IMR-90 (cell line): ENCODE measurements around the gene EPO. TPM values are rescaled to one million over a fixed set of nuclear protein-coding genes. Genes with fewer than 3 reads are reported as not detected.

Experiments used
- ATAC-seq: fragments of 200-7000 bp; cut with Tn5 transposase; 2 replicates; pipeline ENCODE4 v1.9.1; 2020; ENCODE audit warnings: low read depth, mild to moderate bottlenecking, moderate library complexity
- BruUV-seq: library from RNA; stranded (reverse); fragments of 400-500 nt; replicated peaks from 2 replicates; lab custom pipeline; 2021; lab: Mats Ljungman, UMichigan
- CTCF ChIA-PET: fragments of 300-600 bp; formaldehyde crosslinking; extraction: SDS; loops from one replicate; lab custom pipeline; 2021; ENCODE audit warnings: antibody characterized with exemption; lab: Yijun Ruan, JAX
- POLR2A ChIA-PET: fragments of 300-600 bp; sonication (Branson Sonifier 250); formaldehyde crosslinking; loops from one replicate; lab custom pipeline; 2022; ENCODE audit warnings: antibody characterized with exemption; ENCODE audit not compliant: unreplicated experiment; lab: Charles Lee
- DNase-seq: peaks from one replicate; pipeline ENCODE4 v3.0.0; 2013
- H2AFZ ChIP-seq: replicated peaks from 2 replicates; pipeline ENCODE3; 2013; ENCODE audit warnings: low read length, mild to moderate bottlenecking; ENCODE audit not compliant: poor library complexity
- H2AK5ac ChIP-seq: 2 replicates; pipeline ENCODE4 v1.6.1; 2013; ENCODE audit warnings: low read depth, low read length, inconsistent platforms
- H2AK9ac ChIP-seq: replicated peaks from 2 replicates; pipeline ENCODE3; 2013; ENCODE audit warnings: mild to moderate bottlenecking, low read depth, low read length, moderate library complexity; ENCODE audit not compliant: poor library complexity
- H2BK120ac ChIP-seq: 2 replicates; pipeline ENCODE4 v1.6.1; 2013; ENCODE audit warnings: low read depth, low read length, inconsistent platforms
- H2BK15ac ChIP-seq: 3 replicates; pipeline ENCODE4 v1.6.1; 2013; ENCODE audit warnings: low read depth, low read length, inconsistent platforms
- H2BK20ac ChIP-seq: 2 replicates; pipeline ENCODE4 v1.6.1; 2013; ENCODE audit warnings: low read depth, mild to moderate bottlenecking, inconsistent platforms, low read length, moderate library complexity
- H2BK5ac ChIP-seq: 2 replicates; pipeline ENCODE4 v1.6.1; 2013; ENCODE audit warnings: mild to moderate bottlenecking, low read depth, low read length, inconsistent platforms; ENCODE audit not compliant: poor library complexity, severe bottlenecking
- H3K14ac ChIP-seq: replicated peaks from 2 replicates; pipeline ENCODE4 v1.6.1; 2013; ENCODE audit warnings: low read depth, low read length, inconsistent platforms
- H3K18ac ChIP-seq: 2 replicates; pipeline ENCODE4 v1.6.1; 2013; ENCODE audit warnings: low read depth, low read length, control low read depth
- H3K23ac ChIP-seq: 2 replicates; pipeline ENCODE4 v1.6.1; 2013; ENCODE audit warnings: low read depth, low read length, inconsistent platforms
- H3K27ac ChIP-seq: 2 replicates; pipeline ENCODE4 v1.5.1; 2013; ENCODE audit warnings: mild to moderate bottlenecking, control low read depth, low read length; ENCODE audit not compliant: insufficient read depth
- H3K27me3 ChIP-seq: 2 replicates; pipeline ENCODE4 v1.6.1; 2013; ENCODE audit warnings: low read length; ENCODE audit not compliant: control insufficient read depth, insufficient read depth
- H3K36me3 ChIP-seq: 2 replicates; pipeline ENCODE4 v1.6.1; 2013; ENCODE audit warnings: low read length, mixed read lengths; ENCODE audit not compliant: control insufficient read depth, insufficient read depth
- H3K4ac ChIP-seq: 2 replicates; pipeline ENCODE4 v1.6.1; 2013; ENCODE audit warnings: low read depth, low read length, inconsistent platforms
- H3K4me1 ChIP-seq: 2 replicates; pipeline ENCODE4 v1.6.1; 2013; ENCODE audit warnings: low read length, mixed read lengths; ENCODE audit not compliant: control insufficient read depth, insufficient read depth
- H3K4me2 ChIP-seq: 2 replicates; pipeline ENCODE4 v1.6.1; 2013; ENCODE audit warnings: low read depth, mild to moderate bottlenecking, control low read depth, low read length, moderate library complexity
- H3K4me3 ChIP-seq: 2 replicates; pipeline ENCODE4 v1.5.1; 2013; ENCODE audit warnings: low read depth, mild to moderate bottlenecking, control low read depth, low read length, moderate library complexity; ENCODE audit not compliant: insufficient read depth
- H3K56ac ChIP-seq: 2 replicates; pipeline ENCODE4 v1.6.1; 2013; ENCODE audit warnings: low read length, inconsistent platforms; ENCODE audit not compliant: insufficient read depth; ENCODE audit errors: extremely low read depth
- H3K79me1 ChIP-seq, 2 experiments: 2 replicates each; pipeline ENCODE4 v1.6.1; 2013; ENCODE audit warnings: low read length in 2 of 2, inconsistent platforms in 1 of 2, low read depth in 1 of 2
- H3K9ac ChIP-seq: 2 replicates; pipeline ENCODE4 v1.6.1; 2013; ENCODE audit warnings: low read depth, low read length, control low read depth
- H3K9me1 ChIP-seq: 2 replicates; pipeline ENCODE4 v1.6.1; 2013; ENCODE audit warnings: low read length, inconsistent platforms; ENCODE audit not compliant: insufficient read depth
- H3K9me3 ChIP-seq: 2 replicates; pipeline ENCODE4 v1.6.1; 2013; ENCODE audit warnings: low read length; ENCODE audit not compliant: control insufficient read depth, insufficient read depth
- H4K20me1 ChIP-seq: 2 replicates; pipeline ENCODE4 v1.6.1; 2013; ENCODE audit warnings: low read length, inconsistent platforms; ENCODE audit not compliant: insufficient read depth
- H4K5ac ChIP-seq: 2 replicates; pipeline ENCODE4 v1.6.1; 2013; ENCODE audit warnings: mild to moderate bottlenecking, low read depth, low read length, control low read depth
- H4K8ac ChIP-seq, 2 experiments: 2 replicates each; pipeline ENCODE4 v1.6.1; 2013; ENCODE audit warnings: low read depth in 2 of 2, low read length in 2 of 2, control low read depth in 1 of 2, inconsistent platforms in 1 of 2
- H4K91ac ChIP-seq: 2 replicates; pipeline ENCODE4 v1.6.1; 2013; ENCODE audit warnings: low read depth, low read length, inconsistent platforms; ENCODE audit not compliant: insufficient read depth
- CEBPB ChIP-seq: IDR thresholded peaks from 2 replicates; pipeline ENCODE4 v1.6.1; 2012; ENCODE audit warnings: low read depth, low read length, improper control_type of control experiment
- CHD1 ChIP-seq: IDR thresholded peaks from 2 replicates; pipeline ENCODE4 v1.6.1; 2012; ENCODE audit warnings: low read depth, low read length, improper control_type of control experiment
- FOS ChIP-seq: fragments of 150-350 bp; IDR thresholded peaks from 2 replicates; pipeline ENCODE4 v1.6.1; 2016; ENCODE audit warnings: low read depth, low read length
- MAFK ChIP-seq: IDR thresholded peaks from 2 replicates; pipeline ENCODE4 v1.6.1; 2012; ENCODE audit warnings: low read depth, low read length, improper control_type of control experiment
- MAZ ChIP-seq: IDR thresholded peaks from 2 replicates; pipeline ENCODE4 v1.6.1; 2012; ENCODE audit warnings: low read depth, mild to moderate bottlenecking, low read length, improper control_type of control experiment, moderate library complexity, borderline replicate concordance
- MXI1 ChIP-seq: IDR thresholded peaks from 2 replicates; pipeline ENCODE4 v1.6.1; 2012; ENCODE audit warnings: low read depth, mild to moderate bottlenecking, low read length, moderate library complexity, borderline replicate concordance
- POLR2A ChIP-seq: IDR thresholded peaks from 2 replicates; pipeline ENCODE4 v1.6.1; 2012; ENCODE audit warnings: mild to moderate bottlenecking, low read depth, low read length
- RAD21 ChIP-seq: IDR thresholded peaks from 2 replicates; pipeline ENCODE4 v1.6.1; 2012; ENCODE audit warnings: low read length, improper control_type of control experiment
- WGBS, 2 experiments: methylation state at CpG; one replicate each; pipeline versions ENCODE4 v1.1.5 to v1.1.7; 2013; ENCODE audit warnings: missing lambda C conversion rate in 2 of 2; ENCODE audit not compliant: insufficient read length in 1 of 2; ENCODE audit errors: extremely low coverage in 2 of 2; 5-methylcytosine and 5-hydroxymethylcytosine counted together
- dilution Hi-C: fragments of 300-500 bp; cut with HindIII; formaldehyde crosslinking; loops from one replicate; pipeline ENCODE4 v1.14.3; 2018; ENCODE audit warnings: low sequenced_read_pairs; ENCODE audit not compliant: unreplicated experiment
- in situ Hi-C: fragments of 300-500 bp; cut with MboI; formaldehyde crosslinking; loops from 3 replicates; pipeline ENCODE4 v1.14.3; 2019; ENCODE audit warnings: low sequenced_read_pairs, inconsistent platforms, mixed read lengths
- intact Hi-C: fragments of 100-400 bp; cut with micrococcal nuclease; formaldehyde crosslinking; loops from 2 replicates; pipeline ENCODE4 v1.10.0; 2022
- polyA plus RNA-seq, 3 experiments: library from polyadenylated mRNA; depleted of rRNA; stranded (reverse); fragments of >200 nt; gene quantifications; 2 replicates each; pipeline ENCODE4 v1.2.3, GENCODE V29; 2012; ENCODE audit warnings: low replicate concordance in 1 of 3
- total RNA-seq: library from RNA; depleted of rRNA; stranded (reverse); fragments of >200 nt; gene quantifications from 2 replicates; pipeline ENCODE4 v1.2.3, GENCODE V29; 2012
- TF ChIP-seq, protein P1 (sequence below): conservative IDR thresholded peaks from 2 replicates; pipeline ENCODE4 v1.5.1; 2012; ENCODE audit warnings: mild to moderate bottlenecking, low read depth, low read length, improper control_type of control experiment
- TF ChIP-seq, protein P2 (sequence below): fragments of 150-350 bp; IDR thresholded peaks from 2 replicates; pipeline ENCODE4 v1.6.1; 2017; ENCODE audit warnings: mild to moderate bottlenecking, antibody characterized with exemption, low read length, low read depth
- TF ChIP-seq, protein P3 (sequence below): fragments of 150-350 bp; IDR thresholded peaks from 2 replicates; pipeline ENCODE4 v1.6.1; 2016; ENCODE audit warnings: low read depth, mild to moderate bottlenecking, low read length, moderate library complexity, borderline replicate concordance

EPO gene
- total and polyA plus RNA-seq, 2 of the 4 experiments (the other 2 are of a cell fraction): not detected

DNA sequence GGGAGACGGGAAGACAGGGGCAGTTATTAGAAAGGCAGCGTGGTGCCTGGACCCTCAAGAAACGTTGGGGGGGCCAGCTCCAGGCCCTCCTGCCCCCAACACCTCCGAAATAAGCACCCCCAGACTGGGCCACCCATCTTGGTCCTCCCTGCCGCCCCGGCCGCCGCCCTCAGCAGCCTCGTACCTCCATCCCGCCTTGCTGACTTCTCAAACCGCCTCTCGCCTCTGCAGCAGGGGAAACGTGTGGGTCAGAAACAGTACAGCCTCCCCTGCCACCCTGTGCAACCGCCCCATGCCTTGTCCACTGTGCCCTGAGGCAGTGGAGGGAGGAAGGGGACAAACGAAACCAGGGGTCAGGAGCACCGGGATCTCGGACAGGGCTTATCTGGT lies 33.5 kb upstream of the EPO start:
- in situ Hi-C loops: no loop called here
- no peak overlapping the region for H2BK5ac ChIP-seq
- H3K14ac ChIP-seq: no peak overlapping the region
- intact Hi-C loops: no loop called here
- H3K9me3 ChIP-seq: no peaks in the 10 kb centered on the region
- H3K27ac ChIP-seq: no peak overlapping the region
- no peak overlapping the region for H3K18ac ChIP-seq
- H3K56ac ChIP-seq: no peak overlapping the region
- TF ChIP-seq CEBPB (no peak), FOS (no peak), MAFK (no peak), CHD1 (no peak), POLR2A (no peak), MXI1 (no peak), MAZ (no peak), RAD21 (no peak)
- TF ChIP-seq, protein P1, sequence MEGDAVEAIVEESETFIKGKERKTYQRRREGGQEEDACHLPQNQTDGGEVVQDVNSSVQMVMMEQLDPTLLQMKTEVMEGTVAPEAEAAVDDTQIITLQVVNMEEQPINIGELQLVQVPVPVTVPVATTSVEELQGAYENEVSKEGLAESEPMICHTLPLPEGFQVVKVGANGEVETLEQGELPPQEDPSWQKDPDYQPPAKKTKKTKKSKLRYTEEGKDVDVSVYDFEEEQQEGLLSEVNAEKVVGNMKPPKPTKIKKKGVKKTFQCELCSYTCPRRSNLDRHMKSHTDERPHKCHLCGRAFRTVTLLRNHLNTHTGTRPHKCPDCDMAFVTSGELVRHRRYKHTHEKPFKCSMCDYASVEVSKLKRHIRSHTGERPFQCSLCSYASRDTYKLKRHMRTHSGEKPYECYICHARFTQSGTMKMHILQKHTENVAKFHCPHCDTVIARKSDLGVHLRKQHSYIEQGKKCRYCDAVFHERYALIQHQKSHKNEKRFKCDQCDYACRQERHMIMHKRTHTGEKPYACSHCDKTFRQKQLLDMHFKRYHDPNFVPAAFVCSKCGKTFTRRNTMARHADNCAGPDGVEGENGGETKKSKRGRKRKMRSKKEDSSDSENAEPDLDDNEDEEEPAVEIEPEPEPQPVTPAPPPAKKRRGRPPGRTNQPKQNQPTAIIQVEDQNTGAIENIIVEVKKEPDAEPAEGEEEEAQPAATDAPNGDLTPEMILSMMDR: no peak
- TF ChIP-seq, protein P2, sequence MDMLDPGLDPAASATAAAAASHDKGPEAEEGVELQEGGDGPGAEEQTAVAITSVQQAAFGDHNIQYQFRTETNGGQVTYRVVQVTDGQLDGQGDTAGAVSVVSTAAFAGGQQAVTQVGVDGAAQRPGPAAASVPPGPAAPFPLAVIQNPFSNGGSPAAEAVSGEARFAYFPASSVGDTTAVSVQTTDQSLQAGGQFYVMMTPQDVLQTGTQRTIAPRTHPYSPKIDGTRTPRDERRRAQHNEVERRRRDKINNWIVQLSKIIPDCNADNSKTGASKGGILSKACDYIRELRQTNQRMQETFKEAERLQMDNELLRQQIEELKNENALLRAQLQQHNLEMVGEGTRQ: no peak
- TF ChIP-seq, protein P3, sequence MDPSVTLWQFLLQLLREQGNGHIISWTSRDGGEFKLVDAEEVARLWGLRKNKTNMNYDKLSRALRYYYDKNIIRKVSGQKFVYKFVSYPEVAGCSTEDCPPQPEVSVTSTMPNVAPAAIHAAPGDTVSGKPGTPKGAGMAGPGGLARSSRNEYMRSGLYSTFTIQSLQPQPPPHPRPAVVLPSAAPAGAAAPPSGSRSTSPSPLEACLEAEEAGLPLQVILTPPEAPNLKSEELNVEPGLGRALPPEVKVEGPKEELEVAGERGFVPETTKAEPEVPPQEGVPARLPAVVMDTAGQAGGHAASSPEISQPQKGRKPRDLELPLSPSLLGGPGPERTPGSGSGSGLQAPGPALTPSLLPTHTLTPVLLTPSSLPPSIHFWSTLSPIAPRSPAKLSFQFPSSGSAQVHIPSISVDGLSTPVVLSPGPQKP: no peak
- H4K5ac ChIP-seq: no peak overlapping the region
- no TSS peak for BruUV-seq
- no peak overlapping the region for H2BK120ac ChIP-seq
- H3K4me1 ChIP-seq: peaks cover 12% of the 10 kb centered on the region
- H3K79me1 ChIP-seq: peaks cover 13 to 39% of the 10 kb centered on the region in 2 experiments
- H2BK15ac ChIP-seq: no peak overlapping the region
- no peak overlapping the region for H4K91ac ChIP-seq
- H3K23ac ChIP-seq: no peak overlapping the region
- dilution Hi-C loops: no loop called here
- no peak for DNase-seq
- ChIA-PET CTCF (no interaction called here), POLR2A (no interaction called here)
- no peak overlapping the region for H3K4me3 ChIP-seq
- no peak overlapping the region for H3K4me2 ChIP-seq
- H4K20me1 ChIP-seq: peaks cover 53% of the 10 kb centered on the region
- peaks cover 68% of the 10 kb centered on the region for H3K36me3 ChIP-seq
- no peak overlapping the region for H2AK5ac ChIP-seq
- H3K4ac ChIP-seq: no peak overlapping the region
- H2BK20ac ChIP-seq: no peak overlapping the region
- no peaks in the 10 kb centered on the region for H3K27me3 ChIP-seq
- no peaks in the 10 kb centered on the region for H3K9me1 ChIP-seq
- no peak for ATAC-seq
- 78% methylated on average over 4 of the region's 17 CpGs; no CpG with 5 or more reads in 1 of the 2 experiments for WGBS, 2 experiments
- H4K8ac ChIP-seq: no peak overlapping the region
- H2AFZ ChIP-seq: no peak overlapping the region
- no peak overlapping the region for H2AK9ac ChIP-seq
- H3K9ac ChIP-seq: no peak overlapping the region
